Activated CD8-positive, alpha-beta memory T cell treated with anti-CD3 and anti-CD28 coated beads, Interleukin-2, amount 10 ng/mL, durations not matched to agents 7 days and 5 days (primary cell): ENCODE results near the gene ANTXR1. TPM values are rescaled to one million over a fixed set of nuclear protein-coding genes. Genes with fewer than 3 reads are reported as not detected.

Source experiments
- ATAC-seq: fragments of 150-1000 bp; cut with Tn5 transposase; one replicate; pipeline ENCODE4 v1.10.0; 2021; ENCODE audit warnings: moderate library complexity
- CTCF ChIA-PET: fragments of 350-600 bp; sonication (Branson Sonifier 250); formaldehyde crosslinking; loops from one replicate; lab custom pipeline; 2021; ENCODE audit warnings: antibody characterized with exemption; lab: Charles Lee
- DNase-seq: peaks from one replicate; pipeline ENCODE4 v3.0.0-alpha.2; 2020
- H3K27ac Mint-ChIP-seq: one replicate; pipeline ENCODE4 v1.8.0; 2021; ENCODE audit warnings: mild to moderate bottlenecking, mixed read lengths
- H3K27me3 Mint-ChIP-seq: one replicate; pipeline ENCODE4 v1.8.0; 2021; ENCODE audit warnings: mixed read lengths
- H3K36me3 Mint-ChIP-seq: one replicate; pipeline ENCODE4 v1.8.0; 2021; ENCODE audit warnings: mild to moderate bottlenecking, mixed read lengths
- H3K4me1 Mint-ChIP-seq: one replicate; pipeline ENCODE4 v1.8.0; 2021; ENCODE audit warnings: mixed read lengths
- H3K4me3 Mint-ChIP-seq: one replicate; pipeline ENCODE4 v1.8.0; 2021; ENCODE audit warnings: mild to moderate bottlenecking, moderate library complexity, mixed read lengths
- H3K9me3 Mint-ChIP-seq: one replicate; pipeline ENCODE4 v1.8.0; 2022; ENCODE audit warnings: low read depth, mixed read lengths
- total RNA-seq, 2 experiments: library from RNA; stranded (reverse); gene quantifications; one replicate each; pipeline ENCODE4 v1.2.3, GENCODE V29; 2021

The ANTXR1 gene
- total RNA-seq, 2 experiments from 2014 or later = 0.23 TPM; not detected in 1

- Mint-ChIP-seq H3K4me1 (no peaks in the 10 kb centered on the region), H3K9me3 (no peaks in the 10 kb centered on the region), H3K4me3 (no peak overlapping the region), H3K27ac (no peak overlapping the region), H3K36me3 (no peaks in the 10 kb centered on the region), H3K27me3 (peaks cover 25% of the 10 kb centered on the region)
- no peak for ATAC-seq
- DNase-seq = no peak
- CTCF ChIA-PET = no interaction called here
Measured at GRCh38 chr2:69279931-69280681, 267.1 kb downstream of the ANTXR1 start.

DNA sequence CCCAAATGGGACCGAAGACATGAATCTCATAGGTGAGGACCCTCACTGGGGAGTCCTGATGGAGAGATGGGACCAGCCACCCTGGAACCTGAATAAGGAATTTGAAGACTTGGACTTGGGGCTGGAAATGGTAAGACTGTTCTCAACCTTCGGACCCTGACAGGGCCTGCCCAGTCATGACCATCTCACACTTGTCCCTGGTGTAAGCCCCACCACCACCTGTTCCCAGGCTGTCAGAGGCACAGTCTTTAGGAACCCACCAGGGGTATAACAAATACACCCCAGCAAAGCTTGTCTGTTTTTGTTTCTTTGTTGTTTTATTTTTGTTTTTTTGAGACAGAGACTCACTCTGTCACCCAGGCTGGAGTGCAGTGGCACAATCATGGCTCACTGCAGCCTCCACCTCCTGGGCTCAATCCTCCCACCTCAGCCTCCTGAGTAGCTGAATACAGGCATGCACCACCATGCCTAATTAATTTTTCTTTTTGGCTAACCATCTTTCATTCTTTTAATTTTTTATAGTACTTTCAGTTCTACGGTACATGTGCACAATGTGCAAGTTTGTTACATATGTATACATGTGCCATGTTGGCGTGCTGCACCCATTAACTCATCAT, 267.9 kb downstream of the ANTXR1 start:
- CTCF ChIA-PET = no interaction called here
- H3K9me3 Mint-ChIP-seq = no peaks in the 10 kb centered on the region
- no peaks in the 10 kb centered on the region for H3K4me1 Mint-ChIP-seq
- H3K4me3 Mint-ChIP-seq = no peak overlapping the region
- H3K27me3 Mint-ChIP-seq = peaks cover 22% of the 10 kb centered on the region
- DNase-seq (no peak), ATAC-seq (no peak)
- no peaks in the 10 kb centered on the region for H3K36me3 Mint-ChIP-seq
- no peak overlapping the region for H3K27ac Mint-ChIP-seq

DNA sequence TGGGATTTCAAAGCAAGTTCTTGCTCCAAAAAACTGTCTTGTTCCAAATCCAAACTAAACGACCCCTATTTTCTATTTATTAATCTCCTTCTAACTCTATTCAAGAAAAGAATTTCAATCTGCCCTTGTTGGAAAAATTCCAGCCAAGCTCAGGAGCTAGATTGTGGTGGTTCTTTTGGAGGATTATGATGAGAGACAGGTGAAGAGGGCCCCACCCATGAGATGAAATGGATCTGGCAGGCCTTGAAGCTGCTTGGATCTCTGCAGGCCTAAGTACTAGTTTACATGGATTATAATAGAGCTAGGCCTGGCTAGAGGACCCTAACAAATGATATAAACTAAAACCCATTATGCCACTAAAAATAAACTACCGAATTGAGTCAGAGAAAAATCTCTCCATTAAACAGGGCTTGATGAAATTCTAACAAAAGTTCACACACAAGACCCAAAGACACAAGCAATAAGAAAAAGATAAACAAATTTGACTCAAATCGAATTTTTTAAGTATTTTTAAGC, 272.5 kb downstream of the ANTXR1 start:
- Mint-ChIP-seq H3K4me3 (no peak overlapping the region), H3K4me1 (no peaks in the 10 kb centered on the region), H3K27ac (no peak overlapping the region), H3K36me3 (no peaks in the 10 kb centered on the region), H3K9me3 (no peaks in the 10 kb centered on the region), H3K27me3 (peaks cover 23% of the 10 kb centered on the region)
- CTCF ChIA-PET = interaction anchor here (1.0 kb wide), 1 partner anchor 21 kb away, joined by 3 read pairs; no protein-coding TSS in a partner anchor
- DNase-seq = no peak
- no peak for ATAC-seq

DNA sequence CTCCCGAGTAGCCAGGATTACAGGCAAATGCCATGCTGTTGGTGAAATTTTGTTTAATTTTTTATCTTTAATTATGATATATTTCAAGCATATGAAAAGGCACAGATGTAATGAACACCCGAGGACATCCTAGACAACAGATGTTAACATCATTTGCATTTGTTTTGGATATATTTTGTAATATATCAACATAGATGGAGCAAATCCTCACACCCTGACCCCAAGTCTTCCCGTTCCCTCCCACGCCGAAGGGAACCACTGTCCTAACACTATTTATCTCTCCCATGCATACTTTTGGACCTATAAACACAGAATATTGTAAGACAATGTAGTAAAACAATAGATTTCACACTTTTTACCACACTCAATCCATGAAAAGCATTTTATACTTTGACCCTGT, 274.6 kb downstream of the ANTXR1 start:
- CTCF ChIA-PET = no interaction called here
- ATAC-seq = no peak
- no peaks in the 10 kb centered on the region for H3K36me3 Mint-ChIP-seq
- no peak for DNase-seq
- H3K27ac Mint-ChIP-seq = no peak overlapping the region
- peaks cover 26% of the 10 kb centered on the region for H3K27me3 Mint-ChIP-seq
- no peak overlapping the region for H3K4me3 Mint-ChIP-seq
- no peaks in the 10 kb centered on the region for H3K9me3 Mint-ChIP-seq
- H3K4me1 Mint-ChIP-seq = no peaks in the 10 kb centered on the region

DNA sequence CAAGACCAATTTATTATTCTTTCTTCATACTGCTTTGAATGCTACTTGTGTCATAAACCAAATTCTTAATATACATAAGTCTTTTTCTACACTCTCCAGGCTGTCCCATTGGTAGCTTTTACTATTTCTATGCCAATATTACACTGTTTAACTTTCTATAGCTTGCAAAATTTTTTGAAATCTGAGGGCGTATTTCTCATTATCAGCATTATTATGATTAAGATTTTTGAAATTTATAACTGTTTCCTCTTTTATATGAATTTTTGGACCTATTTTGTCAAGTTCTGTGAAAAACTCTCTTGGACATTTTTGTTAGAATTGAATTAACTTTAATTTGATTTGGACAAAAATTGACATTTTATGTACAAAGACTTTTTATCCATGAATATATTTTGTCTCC, 275.4 kb downstream of the ANTXR1 start:
- no peaks in the 10 kb centered on the region for H3K4me1 Mint-ChIP-seq
- no peak overlapping the region for H3K4me3 Mint-ChIP-seq
- ATAC-seq (no peak), DNase-seq (no peak)
- CTCF ChIA-PET = no interaction called here
- H3K27ac Mint-ChIP-seq = no peak overlapping the region
- no peaks in the 10 kb centered on the region for H3K36me3 Mint-ChIP-seq
- H3K27me3 Mint-ChIP-seq = peaks cover 24% of the 10 kb centered on the region
- H3K9me3 Mint-ChIP-seq = no peaks in the 10 kb centered on the region

GRCh38 chr2:69291004-69291650, 278.1 kb downstream of the ANTXR1 start:
- no peak for DNase-seq
- no peak for ATAC-seq
- H3K27me3 Mint-ChIP-seq = peaks cover 24% of the 10 kb centered on the region
- H3K4me1 Mint-ChIP-seq = no peaks in the 10 kb centered on the region
- CTCF ChIA-PET = interaction anchor here (0.8 kb wide), 1 partner anchor 15 kb away, joined by 3 read pairs; no protein-coding TSS in a partner anchor
- H3K27ac Mint-ChIP-seq = no peak overlapping the region
- no peak overlapping the region for H3K4me3 Mint-ChIP-seq
- no peaks in the 10 kb centered on the region for H3K9me3 Mint-ChIP-seq
- no peaks in the 10 kb centered on the region for H3K36me3 Mint-ChIP-seq

GRCh38 chr2:69291721-69292120, 278.7 kb downstream of the ANTXR1 start:
- Mint-ChIP-seq H3K9me3 (no peaks in the 10 kb centered on the region), H3K27me3 (peaks cover 24% of the 10 kb centered on the region), H3K4me1 (no peaks in the 10 kb centered on the region), H3K27ac (no peak overlapping the region), H3K36me3 (no peaks in the 10 kb centered on the region), H3K4me3 (no peak overlapping the region)
- no peak for ATAC-seq
- no peak for DNase-seq
- CTCF ChIA-PET = interaction anchor here (0.8 kb wide), 1 partner anchor 15 kb away, joined by 3 read pairs; no protein-coding TSS in a partner anchor

DNA sequence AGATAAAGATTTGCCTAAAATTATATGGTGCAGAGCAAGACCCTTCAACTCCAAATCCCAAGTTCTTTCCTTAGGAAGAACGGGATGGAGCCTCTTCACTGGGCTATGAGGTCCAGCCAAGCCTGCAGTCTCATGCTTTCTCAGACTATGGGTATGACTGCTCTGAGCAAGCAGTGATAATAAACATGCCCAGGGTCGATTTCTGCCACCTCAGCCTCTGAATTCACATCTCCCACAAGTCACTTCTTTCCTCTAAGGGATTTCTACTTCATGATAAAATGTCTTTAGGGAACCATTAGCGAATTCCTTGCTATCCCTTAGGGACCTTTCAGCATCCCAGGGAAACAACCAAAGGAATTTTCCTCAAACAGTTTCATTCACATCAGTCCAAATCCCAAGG, 279.3 kb downstream of the ANTXR1 start:
- DNase-seq (no peak), ATAC-seq (no peak)
- H3K27ac Mint-ChIP-seq = no peak overlapping the region
- no peak overlapping the region for H3K4me3 Mint-ChIP-seq
- no peaks in the 10 kb centered on the region for H3K36me3 Mint-ChIP-seq
- H3K4me1 Mint-ChIP-seq = no peaks in the 10 kb centered on the region
- CTCF ChIA-PET = no interaction called here
- no peaks in the 10 kb centered on the region for H3K9me3 Mint-ChIP-seq
- peaks cover 24% of the 10 kb centered on the region for H3K27me3 Mint-ChIP-seq

- ATAC-seq = no peak
- CTCF ChIA-PET = no interaction called here
Measured at GRCh38 chr2:69296421-69296820, 283.4 kb downstream of the ANTXR1 start.

DNA sequence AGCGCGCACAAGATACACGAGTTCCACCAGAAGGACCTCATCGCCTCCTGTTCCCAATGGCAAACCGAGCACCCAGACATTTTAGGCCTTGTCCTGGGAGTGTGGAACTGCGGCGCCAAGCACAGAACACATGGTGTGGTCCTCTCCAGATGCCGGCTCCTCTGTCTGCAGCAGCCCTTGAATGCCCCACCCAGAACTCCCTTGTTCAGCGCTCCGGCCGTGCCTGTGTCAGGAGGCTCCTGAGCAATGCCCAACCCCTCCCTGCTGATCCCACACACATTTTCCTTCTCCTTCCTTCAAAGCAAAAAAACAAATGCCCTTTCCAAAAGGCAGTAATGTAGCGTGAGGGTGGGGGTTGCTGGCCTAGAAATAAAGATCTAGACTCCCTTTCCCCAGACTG, 284.2 kb downstream of the ANTXR1 start:
- DNase-seq (no peak), ATAC-seq (no peak)
- H3K27me3 Mint-ChIP-seq = peaks cover 9% of the 10 kb centered on the region
- no peak overlapping the region for H3K27ac Mint-ChIP-seq
- no peaks in the 10 kb centered on the region for H3K36me3 Mint-ChIP-seq
- CTCF ChIA-PET = no interaction called here
- H3K4me1 Mint-ChIP-seq = no peaks in the 10 kb centered on the region
- no peak overlapping the region for H3K4me3 Mint-ChIP-seq
- H3K9me3 Mint-ChIP-seq = no peaks in the 10 kb centered on the region

More at GRCh38 chr2:69296421-69296820, 283.4 kb downstream of the ANTXR1 start:
- Mint-ChIP-seq H3K36me3 (no peaks in the 10 kb centered on the region), H3K4me1 (no peaks in the 10 kb centered on the region), H3K27ac (no peak overlapping the region), H3K4me3 (no peak overlapping the region), H3K9me3 (no peaks in the 10 kb centered on the region), H3K27me3 (peaks cover 3% of the 10 kb centered on the region)
- DNase-seq = no peak

DNA sequence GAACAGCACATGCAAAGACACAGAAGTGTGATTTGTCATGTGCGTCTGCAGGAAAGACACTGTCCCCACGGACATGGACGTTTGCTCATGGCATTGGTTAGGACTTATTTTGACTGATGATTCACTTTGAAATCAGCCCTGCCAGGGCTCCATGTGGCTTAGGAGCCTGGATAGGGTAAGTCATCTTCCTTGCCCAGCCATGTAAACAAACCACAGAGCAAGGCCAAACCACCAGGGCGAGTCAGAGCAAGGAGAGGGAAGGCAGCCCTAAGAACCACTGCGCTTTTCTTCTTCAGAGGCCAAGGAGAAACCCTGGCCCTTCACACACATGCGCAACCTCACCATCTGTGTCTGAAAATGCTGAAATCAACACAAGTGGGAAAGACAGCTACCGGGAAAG, 285.3 kb downstream of the ANTXR1 start:
- Mint-ChIP-seq H3K9me3 (no peaks in the 10 kb centered on the region), H3K4me3 (no peak overlapping the region), H3K36me3 (peaks cover 2% of the 10 kb centered on the region), H3K27ac (no peak overlapping the region), H3K4me1 (no peaks in the 10 kb centered on the region), H3K27me3 (peaks cover 15% of the 10 kb centered on the region)
- no peak for DNase-seq
- no peak for ATAC-seq
- CTCF ChIA-PET = no interaction called here

DNA sequence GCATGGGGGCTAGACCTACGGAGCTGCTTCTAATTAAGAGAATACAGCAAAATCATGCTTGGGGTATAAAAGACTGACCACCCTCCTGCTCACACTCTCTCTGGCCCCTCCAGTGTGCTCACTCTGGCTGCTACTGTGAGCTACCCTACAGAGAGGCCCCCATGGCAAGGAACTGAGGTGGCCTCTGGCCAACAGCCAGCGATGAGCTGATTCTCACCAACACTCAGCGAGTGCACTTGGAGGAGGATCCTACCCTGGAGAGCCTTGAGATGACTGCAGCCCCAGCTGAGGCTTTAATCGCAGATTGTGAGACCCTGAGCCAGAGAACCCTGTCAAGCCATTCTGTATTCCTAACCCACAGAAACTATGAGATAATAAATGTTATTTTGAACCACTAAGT, 285.9 kb downstream of the ANTXR1 start:
- DNase-seq = no peak
- Mint-ChIP-seq H3K4me1 (no peaks in the 10 kb centered on the region), H3K36me3 (peaks cover 2% of the 10 kb centered on the region), H3K27ac (no peak overlapping the region), H3K9me3 (no peaks in the 10 kb centered on the region), H3K27me3 (peaks cover 20% of the 10 kb centered on the region), H3K4me3 (no peak overlapping the region)
- CTCF ChIA-PET = no interaction called here
- ATAC-seq = no peak
